Caco-2 (cell line): ENCODE results near the gene DDX17. TPM values are rescaled to one million over a fixed set of nuclear protein-coding genes. Genes with fewer than 3 reads are reported as not detected.
A peak's percentile ranks its signal among the peaks of the same experiment; 100 is the strongest.

ENCODE experiments used
- BruUV-seq: library from RNA; stranded (reverse); fragments of 400-500 nt; replicated peaks from 2 replicates; lab custom pipeline; 2021; lab: Mats Ljungman, UMichigan
- CTCF ChIA-PET: fragments of 300-600 bp; sonication (Branson Sonifier 250); formaldehyde crosslinking; loops from one replicate; lab custom pipeline; 2022; ENCODE audit warnings: antibody characterized with exemption; lab: Charles Lee
- POLR2A ChIA-PET: fragments of 300-600 bp; sonication (Branson Sonifier 250); formaldehyde crosslinking; loops from one replicate; lab custom pipeline; 2022; ENCODE audit warnings: antibody characterized with exemption; lab: Charles Lee
- DNase-seq, 2 experiments: peaks; one replicate each; pipeline versions ENCODE4 v3.0.0 to v3.0.0-alpha.2; 2020 to 2022
- H3K27me3 ChIP-seq: replicated peaks from 2 replicates; pipeline ENCODE4 v1.6.0; 2011; ENCODE audit warnings: low read length; ENCODE audit not compliant: control insufficient read depth, insufficient read depth
- H3K36me3 ChIP-seq: 2 replicates; pipeline ENCODE4 v1.5.1; 2011; ENCODE audit warnings: low read length; ENCODE audit not compliant: control insufficient read depth, insufficient read depth
- H3K4me1 ChIP-seq: fragments of 250-450 bp; sonication (Bioruptor Pico); 2 replicates; pipeline ENCODE4 v1.5.1; 2020; ENCODE audit warnings: mild to moderate bottlenecking
- H3K4me3 ChIP-seq: 2 replicates; pipeline ENCODE4 v1.5.1; 2011; ENCODE audit warnings: low read depth, mild to moderate bottlenecking, control low read depth, low read length
- H3K9me3 ChIP-seq: fragments of 250-450 bp; sonication (Bioruptor Pico); 2 replicates; pipeline ENCODE4 v1.5.1; 2020; ENCODE audit warnings: mild to moderate bottlenecking, moderate library complexity
- H3K27ac Mint-ChIP-seq: one replicate; pipeline ENCODE4 v1.8.0; 2022; ENCODE audit warnings: mixed read lengths; ENCODE audit not compliant: unreplicated experiment
- H3K27me3 Mint-ChIP-seq: one replicate; pipeline ENCODE4 v1.8.0; 2022; ENCODE audit warnings: mixed read lengths; ENCODE audit not compliant: insufficient read depth, unreplicated experiment
- H3K36me3 Mint-ChIP-seq: one replicate; pipeline ENCODE4 v1.8.0; 2022; ENCODE audit warnings: mild to moderate bottlenecking, mixed read lengths; ENCODE audit not compliant: insufficient read depth, unreplicated experiment
- H3K4me1 Mint-ChIP-seq: one replicate; pipeline ENCODE4 v1.8.0; 2022; ENCODE audit warnings: low read depth, mixed read lengths; ENCODE audit not compliant: unreplicated experiment
- H3K4me3 Mint-ChIP-seq: one replicate; pipeline ENCODE4 v1.8.0; 2022; ENCODE audit warnings: mild to moderate bottlenecking, moderate library complexity, mixed read lengths; ENCODE audit not compliant: unreplicated experiment
- H3K9me3 Mint-ChIP-seq: one replicate; pipeline ENCODE4 v1.8.0; 2022; ENCODE audit warnings: mixed read lengths; ENCODE audit not compliant: unreplicated experiment
- intact Hi-C: fragments of 100-400 bp; cut with micrococcal nuclease; formaldehyde crosslinking; loops from one replicate; pipeline ENCODE4 v1.10.0; 2022; ENCODE audit not compliant: unreplicated experiment
- total RNA-seq: library from RNA; stranded (reverse); gene quantifications from 2 replicates; pipeline ENCODE4 v1.2.3, GENCODE V29; 2022
- TF ChIP-seq, protein P1 (sequence below), 2 experiments: fragments of 200-600 bp in 1 of 2; IDR thresholded peaks; 1 replicate in 1 of 2; 2 replicates in 1 of 2; pipeline versions ENCODE4 v1.5.1 to v1.8.0; 2011 to 2022; ENCODE audit warnings: antibody characterized with exemption in 1 of 2, control low read depth in 1 of 2, inconsistent platforms in 1 of 2, low read depth in 1 of 2, low read length in 1 of 2, mild to moderate bottlenecking in 1 of 2, moderate library complexity in 1 of 2; ENCODE audit not compliant: insufficient read depth in 1 of 2, severe bottlenecking in 1 of 2, unreplicated experiment in 1 of 2

The DDX17 gene
- total RNA-seq, 1 experiment from 2014 or later: 367 TPM

DNA sequence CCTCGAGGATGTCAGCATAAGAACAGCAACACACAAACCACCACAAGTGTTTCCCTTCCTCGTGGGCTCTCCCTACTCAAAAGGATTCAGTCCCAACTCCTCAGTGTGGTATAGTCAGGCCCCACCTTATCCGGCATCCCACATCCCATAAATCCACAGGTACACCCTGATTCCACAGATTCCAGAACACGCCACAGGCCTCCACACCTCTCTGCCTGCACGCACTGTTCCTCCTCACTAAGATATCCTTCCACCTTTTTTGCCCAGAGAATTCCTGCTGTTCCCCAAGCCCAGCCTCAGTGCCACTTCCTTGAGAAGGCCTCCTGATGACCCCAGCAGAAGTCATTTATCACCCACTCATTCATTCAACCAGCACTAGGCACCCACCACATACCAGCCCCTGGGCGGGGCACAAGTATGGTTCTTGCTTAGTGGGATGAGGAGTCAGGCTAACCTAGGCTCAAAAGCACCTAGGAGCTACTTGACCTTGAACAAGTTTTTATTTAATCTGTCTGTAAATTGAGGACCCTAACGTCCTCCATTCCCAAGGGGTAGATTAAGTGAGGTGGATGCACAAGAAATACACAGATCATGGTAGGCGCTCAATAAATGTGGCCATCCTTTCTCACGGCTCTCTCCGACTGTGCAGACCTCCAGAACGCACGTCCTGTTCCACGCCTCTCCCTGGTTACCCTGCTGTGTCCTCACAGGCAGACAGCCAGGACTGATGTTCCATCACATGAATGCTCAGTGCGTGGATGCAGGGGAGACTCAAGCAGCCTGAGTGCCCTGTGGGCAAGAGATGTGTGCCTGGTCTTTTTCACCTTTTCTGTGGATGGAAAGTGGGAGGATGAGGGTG is 49.0 kb downstream of the DDX17 start:
- Mint-ChIP-seq H3K27me3 (peaks cover 19% of the 10 kb centered on the region), H3K4me3 (peak overlapping the region; percentile 74), H3K4me1 (peaks cover 6% of the 10 kb centered on the region), H3K36me3 (peaks cover 4% of the 10 kb centered on the region), H3K9me3 (no peaks in the 10 kb centered on the region), H3K27ac (no peak overlapping the region)
- no peaks in the 10 kb centered on the region for H3K9me3 ChIP-seq
- H3K4me1 ChIP-seq: peaks cover 17% of the 10 kb centered on the region; the same call in 1 of the 2 replicates
- H3K27me3 ChIP-seq: peaks cover 3% of the 10 kb centered on the region
- POLR2A ChIA-PET: no interaction called here
- TF ChIP-seq, protein P1, sequence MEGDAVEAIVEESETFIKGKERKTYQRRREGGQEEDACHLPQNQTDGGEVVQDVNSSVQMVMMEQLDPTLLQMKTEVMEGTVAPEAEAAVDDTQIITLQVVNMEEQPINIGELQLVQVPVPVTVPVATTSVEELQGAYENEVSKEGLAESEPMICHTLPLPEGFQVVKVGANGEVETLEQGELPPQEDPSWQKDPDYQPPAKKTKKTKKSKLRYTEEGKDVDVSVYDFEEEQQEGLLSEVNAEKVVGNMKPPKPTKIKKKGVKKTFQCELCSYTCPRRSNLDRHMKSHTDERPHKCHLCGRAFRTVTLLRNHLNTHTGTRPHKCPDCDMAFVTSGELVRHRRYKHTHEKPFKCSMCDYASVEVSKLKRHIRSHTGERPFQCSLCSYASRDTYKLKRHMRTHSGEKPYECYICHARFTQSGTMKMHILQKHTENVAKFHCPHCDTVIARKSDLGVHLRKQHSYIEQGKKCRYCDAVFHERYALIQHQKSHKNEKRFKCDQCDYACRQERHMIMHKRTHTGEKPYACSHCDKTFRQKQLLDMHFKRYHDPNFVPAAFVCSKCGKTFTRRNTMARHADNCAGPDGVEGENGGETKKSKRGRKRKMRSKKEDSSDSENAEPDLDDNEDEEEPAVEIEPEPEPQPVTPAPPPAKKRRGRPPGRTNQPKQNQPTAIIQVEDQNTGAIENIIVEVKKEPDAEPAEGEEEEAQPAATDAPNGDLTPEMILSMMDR (IDR thresholded peaks at IDR 0.05; ENCODE audit: insufficient read depth in 1 of 2, low read depth in 1 of 2, low read length in 1 of 2, severe bottlenecking in 1 of 2, unreplicated experiment in 1 of 2): no peak
- no peaks in the 10 kb centered on the region for H3K36me3 ChIP-seq
- no peak overlapping the region for H3K4me3 ChIP-seq
- no TSS peak for BruUV-seq
- intact Hi-C loops: no loop called here
- CTCF ChIA-PET: interaction anchor here (0.6 kb wide), 1 partner anchor 53 kb away, joined by 3 read pairs; no protein-coding TSS in a partner anchor
- no peak for DNase-seq

DNA sequence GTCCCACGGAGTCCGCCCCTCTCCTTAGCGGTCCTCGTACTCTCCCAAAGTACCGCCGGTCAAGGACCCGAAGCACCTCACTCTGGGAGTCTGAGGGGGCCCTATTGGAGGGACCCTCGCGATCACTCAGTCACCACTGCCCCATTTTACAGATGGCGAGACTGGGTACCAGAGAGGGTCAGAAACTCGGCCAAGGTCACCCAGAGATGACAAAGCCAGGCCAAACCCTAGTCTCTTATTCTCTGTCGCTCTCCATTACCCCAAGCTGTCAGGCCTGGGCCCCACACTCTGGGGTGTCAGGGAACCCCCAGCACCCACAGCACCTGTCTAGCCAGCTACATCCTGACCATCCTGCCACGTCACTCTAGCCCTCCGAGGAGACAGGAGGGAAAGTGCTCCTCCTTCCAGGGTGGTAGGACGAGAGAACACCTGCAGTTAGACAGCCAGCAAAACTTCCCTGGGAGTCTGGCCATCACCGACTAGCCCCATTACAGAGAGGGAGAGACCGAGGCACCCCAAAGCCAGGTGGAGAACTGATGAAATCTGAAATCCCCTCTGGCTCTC is 49.8 kb downstream of the DDX17 start:
- peaks cover 19% of the 10 kb centered on the region for H3K27me3 Mint-ChIP-seq
- H3K4me1 ChIP-seq: peaks cover 17% of the 10 kb centered on the region; the same call in 1 of the 2 replicates
- TF ChIP-seq, protein P1 (IDR thresholded peaks at IDR 0.05; ENCODE audit: insufficient read depth in 1 of 2, low read depth in 1 of 2, low read length in 1 of 2, severe bottlenecking in 1 of 2, unreplicated experiment in 1 of 2): no peak
- POLR2A ChIA-PET: no interaction called here
- no peaks in the 10 kb centered on the region for H3K9me3 ChIP-seq
- CTCF ChIA-PET: no interaction called here
- peaks cover 3% of the 10 kb centered on the region for H3K27me3 ChIP-seq
- no peaks in the 10 kb centered on the region for H3K9me3 Mint-ChIP-seq
- no peak for DNase-seq
- no peaks in the 10 kb centered on the region for H3K36me3 ChIP-seq
- intact Hi-C loops: no loop called here
- H3K36me3 Mint-ChIP-seq: peaks cover 4% of the 10 kb centered on the region
- H3K4me3 ChIP-seq: peak overlapping the region; percentile 62; the same call in 1 of the 2 replicates
- no TSS peak for BruUV-seq
- peak overlapping the region; percentile 74 for H3K4me3 Mint-ChIP-seq
- H3K27ac Mint-ChIP-seq: no peak overlapping the region
- H3K4me1 Mint-ChIP-seq: peaks cover 6% of the 10 kb centered on the region

DNA sequence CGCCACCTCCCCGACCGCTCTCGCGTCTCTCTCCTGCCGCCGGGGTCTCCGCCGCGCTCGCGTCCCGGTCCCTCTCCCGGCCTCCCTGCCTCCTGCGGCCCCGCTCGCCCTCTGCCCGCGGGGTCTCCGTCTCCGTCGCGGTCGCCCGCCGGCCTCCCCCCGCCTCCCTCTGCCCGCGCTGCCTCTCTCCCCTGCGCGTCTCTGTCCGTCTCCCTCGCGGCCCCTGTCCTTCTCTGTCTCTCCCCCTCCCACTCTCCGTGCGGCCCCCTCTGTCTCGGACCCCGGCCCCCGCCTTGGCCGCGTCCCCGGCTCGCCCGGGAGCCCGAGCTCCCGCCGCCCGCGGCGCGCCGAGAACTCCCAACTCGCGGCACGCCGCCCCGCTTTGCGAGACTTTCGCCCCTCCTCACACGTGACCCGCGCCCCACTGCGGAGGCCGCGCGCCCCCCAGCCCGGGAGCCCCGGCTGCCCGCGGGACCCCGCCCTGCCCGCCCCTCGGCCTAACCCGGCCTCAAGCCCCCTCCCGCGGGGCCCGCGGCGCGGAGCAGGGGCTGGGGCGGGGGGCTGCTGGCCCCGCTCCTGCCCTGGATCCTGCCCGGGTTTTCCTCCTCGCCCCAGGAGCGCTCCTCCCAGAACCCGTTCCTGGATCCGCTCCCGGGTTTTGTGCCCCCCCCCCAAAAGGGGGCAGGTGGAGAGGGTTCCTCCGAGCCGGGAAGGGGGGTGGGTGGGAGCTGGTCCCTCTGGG is 50.4 kb downstream of the DDX17 start:
- peaks cover 5% of the 10 kb centered on the region for H3K4me1 Mint-ChIP-seq
- H3K4me3 ChIP-seq: peak overlapping the region; percentile 62
- H3K36me3 ChIP-seq: no peaks in the 10 kb centered on the region
- TF ChIP-seq, protein P1 (IDR thresholded peaks at IDR 0.05; ENCODE audit: insufficient read depth in 1 of 2, low read depth in 1 of 2, low read length in 1 of 2, severe bottlenecking in 1 of 2, unreplicated experiment in 1 of 2): no peak
- H3K9me3 Mint-ChIP-seq: no peaks in the 10 kb centered on the region
- POLR2A ChIA-PET: no interaction called here
- peaks cover 19% of the 10 kb centered on the region for H3K27me3 Mint-ChIP-seq
- H3K27ac Mint-ChIP-seq: no peak overlapping the region
- BruUV-seq: no TSS peak
- peak overlapping the region; percentile 74 for H3K4me3 Mint-ChIP-seq
- H3K27me3 ChIP-seq: peaks cover 3% of the 10 kb centered on the region
- intact Hi-C loops: no loop called here
- peaks cover 17% of the 10 kb centered on the region; the same call in 1 of the 2 replicates for H3K4me1 ChIP-seq
- CTCF ChIA-PET: no interaction called here
- H3K36me3 Mint-ChIP-seq: peaks cover 4% of the 10 kb centered on the region
- DNase-seq: peak; percentile 53 to 75
- H3K9me3 ChIP-seq: no peaks in the 10 kb centered on the region
